Neural cell (in vitro differentiated cells): ENCODE measurements around the gene SRCAP. TPM values are rescaled to one million over a fixed set of nuclear protein-coding genes. Genes with fewer than 3 reads are reported as not detected.
A peak's percentile ranks its signal among the peaks of the same experiment; 100 is the strongest.

Experiments
- H2AFZ ChIP-seq: fragments of 200-600, 300-800 bp; sonication (generic), shearing (Covaris generic); 2 replicates; pipeline ENCODE4 v1.6.0; 2014; ENCODE audit warnings: low read depth, mild to moderate bottlenecking, antibody characterized with exemption, low read length, moderate library complexity
- H3F3A ChIP-seq: fragments of 200-600 bp; shearing (Covaris generic); 2 replicates; pipeline ENCODE4 v1.6.1; 2016; ENCODE audit warnings: mild to moderate bottlenecking, moderate library complexity, mixed read lengths, antibody characterized with exemption, low read length; ENCODE audit not compliant: insufficient read depth, poor library complexity, severe bottlenecking
- H3K27ac ChIP-seq: fragments of 200-600, 300-800 bp; sonication (generic), shearing (Covaris generic); 2 replicates; pipeline ENCODE4 v1.5.1; 2014; ENCODE audit warnings: mild to moderate bottlenecking, low read length, moderate library complexity
- H3K27me3 ChIP-seq: fragments of 300-800, 200-600 bp; sonication (generic), shearing (Covaris generic); 2 replicates; pipeline ENCODE4 v1.6.0; 2014; ENCODE audit warnings: mild to moderate bottlenecking, low read depth, low read length, moderate library complexity; ENCODE audit not compliant: insufficient read depth
- H3K36me3 ChIP-seq: fragments of 300-800, 200-600 bp; sonication (generic), shearing (Covaris generic); 2 replicates; pipeline ENCODE4 v1.5.1; 2014; ENCODE audit warnings: mild to moderate bottlenecking, antibody characterized with exemption, low read length, moderate library complexity; ENCODE audit not compliant: insufficient read depth
- H3K4me2 ChIP-seq: fragments of 300-800, 200-600 bp; sonication (generic), shearing (Covaris generic); 2 replicates; pipeline ENCODE4 v1.6.0; 2014; ENCODE audit warnings: mild to moderate bottlenecking, low read length
- H3K4me3 ChIP-seq: fragments of 300-800, 200-600 bp; sonication (generic), shearing (Covaris generic); 2 replicates; pipeline ENCODE4 v1.5.1; 2014; ENCODE audit warnings: mild to moderate bottlenecking, low read length, moderate library complexity
- H3K79me2 ChIP-seq: fragments of 200-600 bp; shearing (Covaris generic); replicated peaks from 2 replicates; pipeline ENCODE4 v1.6.0; 2014; ENCODE audit warnings: mild to moderate bottlenecking, low read length, moderate library complexity; ENCODE audit not compliant: insufficient read depth
- H3K9ac ChIP-seq: fragments of 300-800, 200-600 bp; sonication (generic), shearing (Covaris generic); 2 replicates; pipeline ENCODE4 v1.6.1; 2016; ENCODE audit warnings: mild to moderate bottlenecking, low read length, mixed read lengths
- H3K9me2 ChIP-seq: fragments of 200-600 bp; shearing (Covaris generic); 2 replicates; pipeline ENCODE4 v1.6.1; 2016; ENCODE audit warnings: mild to moderate bottlenecking, low read length, mixed read lengths; ENCODE audit not compliant: insufficient read depth
- H3K9me3 ChIP-seq: fragments of 200-600, 300-800 bp; sonication (generic), shearing (Covaris generic); 2 replicates; pipeline ENCODE4 v1.6.1; 2016; ENCODE audit warnings: mild to moderate bottlenecking, mixed run types, low read length, moderate library complexity, mixed read lengths
- H4K20me1 ChIP-seq: fragments of 200-600 bp; shearing (Covaris generic); 2 replicates; pipeline ENCODE4 v1.6.1; 2016; ENCODE audit warnings: mild to moderate bottlenecking, mixed run types; ENCODE audit not compliant: insufficient read depth
- EP300 ChIP-seq: fragments of 450-650 bp; conservative IDR thresholded peaks from 2 replicates; pipeline ENCODE4 v1.6.1; 2014; ENCODE audit warnings: antibody characterized with exemption, mild to moderate bottlenecking, moderate library complexity; ENCODE audit not compliant: poor library complexity, severe bottlenecking
- EZH2 ChIP-seq: fragments of 200-600, 300-800 bp; shearing (Covaris generic), sonication (generic); IDR thresholded peaks from 2 replicates; pipeline ENCODE4 v1.6.1; 2014; ENCODE audit warnings: antibody characterized with exemption, low read length, borderline replicate concordance, mild to moderate bottlenecking; ENCODE audit not compliant: insufficient read depth, poor library complexity, severe bottlenecking
- MXI1 ChIP-seq: fragments of 450-650 bp; conservative IDR thresholded peaks from 2 replicates; pipeline ENCODE4 v1.6.1; 2014; ENCODE audit warnings: antibody characterized with exemption, mild to moderate bottlenecking; ENCODE audit not compliant: poor library complexity, severe bottlenecking
- POLR2AphosphoS5 ChIP-seq: IDR thresholded peaks from 2 replicates; pipeline ENCODE4 v1.6.1; 2012
- RAD21 ChIP-seq: fragments of 450-650 bp; conservative IDR thresholded peaks from 2 replicates; pipeline ENCODE4 v1.6.1; 2014; ENCODE audit warnings: antibody characterized with exemption, mild to moderate bottlenecking, moderate library complexity
- REST ChIP-seq: IDR thresholded peaks from 2 replicates; pipeline ENCODE4 v1.6.1; 2012; ENCODE audit warnings: borderline replicate concordance
- SMC3 ChIP-seq: fragments of 450-650 bp; conservative IDR thresholded peaks from 2 replicates; pipeline ENCODE4 v1.6.1; 2014; ENCODE audit warnings: antibody characterized with exemption, mild to moderate bottlenecking, moderate library complexity; ENCODE audit not compliant: poor library complexity
- TAF1 ChIP-seq: IDR thresholded peaks from 2 replicates; pipeline ENCODE4 v1.6.1; 2012; ENCODE audit warnings: low read depth
- polyA plus RNA-seq: library from polyadenylated mRNA; depleted of rRNA; stranded (reverse); fragments of >200 nt; gene quantifications from 2 replicates; pipeline ENCODE4 v1.2.3, GENCODE V29; 2014
- TF ChIP-seq, protein P1 (sequence below): fragments of 450-650 bp; IDR thresholded peaks from 2 replicates; pipeline ENCODE4 v1.5.1; 2014; ENCODE audit warnings: antibody characterized with exemption, mild to moderate bottlenecking, moderate library complexity; ENCODE audit not compliant: poor library complexity, severe bottlenecking

The SRCAP gene
- polyA plus RNA-seq, 1 donor from 2014 or later, result 0.76 TPM

DNA sequence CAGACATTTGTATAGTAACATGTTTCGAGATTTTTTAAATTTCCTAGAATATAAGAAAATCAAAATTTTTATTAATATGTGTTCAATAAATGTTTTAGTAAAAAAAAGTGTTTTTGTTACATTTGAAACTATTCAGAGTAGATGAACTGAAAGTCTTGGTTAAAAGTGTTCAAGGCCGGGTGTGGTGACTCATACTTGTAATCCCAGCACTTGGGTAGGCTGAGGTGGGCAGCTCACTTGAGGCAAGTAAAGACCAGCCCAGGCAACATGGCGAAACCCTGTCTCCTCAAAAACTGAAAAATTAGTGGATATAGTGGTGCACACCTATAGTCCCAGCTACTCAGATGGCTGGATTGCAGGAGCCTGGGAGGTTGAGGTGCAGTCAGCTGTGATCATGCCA lies 32.4 kb downstream of the SRCAP start:
- no peak overlapping the region for H3K9ac ChIP-seq
- H3K27ac ChIP-seq, result no peak overlapping the region
- H3K79me2 ChIP-seq, result no peaks in the 10 kb centered on the region
- no peaks in the 10 kb centered on the region for H3F3A ChIP-seq
- H3K36me3 ChIP-seq, result peaks cover 9% of the 10 kb centered on the region
- H3K9me2 ChIP-seq, result no peaks in the 10 kb centered on the region
- H3K27me3 ChIP-seq, result no peaks in the 10 kb centered on the region
- no peak overlapping the region for H2AFZ ChIP-seq
- H3K4me2 ChIP-seq, result no peak overlapping the region
- H3K4me3 ChIP-seq, result no peak overlapping the region
- H4K20me1 ChIP-seq, result no peaks in the 10 kb centered on the region
- no peaks in the 10 kb centered on the region for H3K9me3 ChIP-seq
- TF ChIP-seq SMC3 (no peak), RAD21 (no peak), EZH2 (no peak), TAF1 (no peak), POLR2AphosphoS5 (no peak), EP300 (no peak), MXI1 (no peak), REST (no peak)
- TF ChIP-seq, protein P1, sequence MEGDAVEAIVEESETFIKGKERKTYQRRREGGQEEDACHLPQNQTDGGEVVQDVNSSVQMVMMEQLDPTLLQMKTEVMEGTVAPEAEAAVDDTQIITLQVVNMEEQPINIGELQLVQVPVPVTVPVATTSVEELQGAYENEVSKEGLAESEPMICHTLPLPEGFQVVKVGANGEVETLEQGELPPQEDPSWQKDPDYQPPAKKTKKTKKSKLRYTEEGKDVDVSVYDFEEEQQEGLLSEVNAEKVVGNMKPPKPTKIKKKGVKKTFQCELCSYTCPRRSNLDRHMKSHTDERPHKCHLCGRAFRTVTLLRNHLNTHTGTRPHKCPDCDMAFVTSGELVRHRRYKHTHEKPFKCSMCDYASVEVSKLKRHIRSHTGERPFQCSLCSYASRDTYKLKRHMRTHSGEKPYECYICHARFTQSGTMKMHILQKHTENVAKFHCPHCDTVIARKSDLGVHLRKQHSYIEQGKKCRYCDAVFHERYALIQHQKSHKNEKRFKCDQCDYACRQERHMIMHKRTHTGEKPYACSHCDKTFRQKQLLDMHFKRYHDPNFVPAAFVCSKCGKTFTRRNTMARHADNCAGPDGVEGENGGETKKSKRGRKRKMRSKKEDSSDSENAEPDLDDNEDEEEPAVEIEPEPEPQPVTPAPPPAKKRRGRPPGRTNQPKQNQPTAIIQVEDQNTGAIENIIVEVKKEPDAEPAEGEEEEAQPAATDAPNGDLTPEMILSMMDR, result no peak

DNA sequence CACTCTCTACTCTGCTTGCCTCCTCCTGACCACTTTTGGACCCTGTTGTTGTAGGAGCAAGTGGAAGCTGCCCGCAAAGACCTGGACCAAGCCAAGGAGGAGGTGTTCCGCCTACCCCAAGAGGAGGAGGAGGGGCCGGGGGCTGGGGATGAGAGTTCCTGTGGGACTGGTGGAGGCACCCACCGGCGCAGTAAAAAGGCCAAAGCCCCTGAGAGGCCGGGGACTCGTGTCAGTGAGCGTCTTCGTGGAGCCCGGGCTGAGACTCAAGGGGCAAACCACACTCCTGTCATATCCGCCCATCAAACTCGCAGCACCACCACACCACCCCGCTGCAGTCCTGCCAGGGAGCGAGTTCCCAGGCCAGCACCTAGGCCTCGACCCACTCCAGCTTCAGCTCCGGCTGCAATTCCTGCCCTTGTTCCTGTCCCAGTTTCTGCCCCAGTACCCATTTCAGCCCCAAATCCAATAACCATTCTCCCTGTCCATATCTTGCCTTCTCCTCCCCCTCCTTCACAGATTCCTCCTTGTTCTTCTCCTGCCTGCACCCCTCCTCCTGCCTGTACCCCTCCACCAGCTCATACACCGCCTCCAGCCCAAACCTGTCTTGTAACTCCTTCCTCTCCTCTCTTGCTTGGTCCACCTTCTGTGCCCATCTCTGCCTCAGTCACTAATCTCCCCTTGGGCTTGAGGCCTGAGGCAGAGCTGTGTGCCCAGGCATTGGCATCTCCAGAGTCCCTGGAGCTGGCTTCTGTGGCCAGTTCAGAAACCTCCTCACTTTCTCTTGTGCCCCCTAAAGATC lies 38.2 kb downstream of the SRCAP start:
- Histone ChIP-seq H3F3A (no peaks in the 10 kb centered on the region), H3K9me3 (no peaks in the 10 kb centered on the region), H2AFZ (no peak overlapping the region), H3K79me2 (no peaks in the 10 kb centered on the region), H3K27me3 (no peaks in the 10 kb centered on the region), H3K9ac (no peak overlapping the region), H3K27ac (no peak overlapping the region), H3K4me3 (no peak overlapping the region), H4K20me1 (no peaks in the 10 kb centered on the region), H3K36me3 (peaks cover 5% of the 10 kb centered on the region), H3K4me2 (no peak overlapping the region), H3K9me2 (no peaks in the 10 kb centered on the region)
- TF ChIP-seq POLR2AphosphoS5 (peak; percentile 4), EZH2 (no peak)
